NB4 (cell line): ENCODE data around the gene DSCAML1.

Source experiments
- CTCF ChIP-seq: IDR thresholded peaks from one replicate; pipeline ENCODE4 v1.5.1; 2012; ENCODE audit warnings: low read depth, low read length
- MAX ChIP-seq: IDR thresholded peaks from 2 replicates; pipeline ENCODE4 v1.6.1; 2011; ENCODE audit warnings: low read depth, low read length
- MYC ChIP-seq: IDR thresholded peaks from 2 replicates; pipeline ENCODE4 v1.6.1; 2011; ENCODE audit warnings: low read depth, low read length
- POLR2A ChIP-seq: IDR thresholded peaks from 2 replicates; pipeline ENCODE4 v1.6.1; 2011; ENCODE audit warnings: mild to moderate bottlenecking; ENCODE audit not compliant: insufficient read length; ENCODE audit errors: extremely low read depth

- TF ChIP-seq CTCF (no peak), POLR2A (no peak), MYC (no peak), MAX (no peak)
Measured at GRCh38 chr11:117425679-117426296, 371.2 kb downstream of the DSCAML1 start.
